NCI-H2107 treated with DMSO at 0.1 percent for 48 hours (cell line): ENCODE measurements around the gene LYSMD1.

ENCODE experiments used
- DNase-seq: peaks from one replicate; lab custom pipeline; 2025; ENCODE audit not compliant: unreplicated experiment; lab: John Stamatoyannopoulos, UW

LYSMD1 gene

DNA sequence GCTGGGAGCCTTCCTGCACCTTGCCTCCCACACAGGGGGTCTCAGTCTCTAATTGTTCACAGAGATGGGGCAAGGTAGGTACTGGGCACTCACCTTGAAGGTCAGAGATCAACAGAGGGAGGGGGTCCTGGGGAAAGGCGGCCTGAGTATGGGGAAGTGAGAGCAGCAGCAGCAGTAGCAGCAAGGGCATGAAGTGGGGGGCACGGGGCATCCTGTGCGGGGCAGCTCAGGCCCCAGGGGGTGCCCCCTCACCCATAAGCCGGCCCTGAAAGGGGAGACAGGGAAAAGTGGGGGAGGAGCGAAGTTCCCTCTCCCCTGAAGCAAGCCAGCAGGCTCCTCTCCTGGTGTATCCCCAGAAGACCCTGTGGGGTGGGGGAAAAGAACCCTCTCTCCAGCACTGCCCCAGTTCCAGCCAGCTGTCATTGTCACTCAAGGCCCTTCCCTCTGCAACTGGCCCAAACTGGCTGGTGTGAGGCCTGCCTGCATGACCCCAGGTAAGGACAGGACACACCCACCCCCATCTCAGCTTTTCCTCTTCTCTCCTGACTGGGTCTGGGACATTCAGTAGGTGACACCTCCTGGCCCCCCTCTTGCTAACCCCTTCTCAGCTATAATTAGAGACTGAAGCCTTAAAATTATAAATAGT, 23.2 kb downstream of the LYSMD1 start:
- no peak for DNase-seq

DNA sequence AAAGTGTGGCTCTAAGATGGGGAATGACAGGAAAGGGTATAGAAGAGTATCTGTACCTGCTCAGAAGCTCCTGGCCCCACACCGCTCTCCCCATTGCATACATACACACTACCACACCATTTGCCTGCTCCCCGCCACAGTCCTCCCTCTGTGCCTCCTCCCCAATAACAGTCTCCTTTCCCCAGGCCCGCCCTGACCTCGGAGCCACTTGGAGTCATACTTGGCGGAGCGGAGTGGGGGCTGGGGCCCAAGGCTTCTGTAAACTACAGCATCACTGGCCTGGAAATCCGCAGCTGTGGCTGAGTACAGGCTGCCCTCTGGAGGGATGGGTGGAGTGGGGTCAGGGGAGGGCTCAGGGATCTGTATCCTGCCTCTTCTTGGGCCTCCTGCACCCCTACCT, 27.9 kb downstream of the LYSMD1 start:
- no peak for DNase-seq

DNA sequence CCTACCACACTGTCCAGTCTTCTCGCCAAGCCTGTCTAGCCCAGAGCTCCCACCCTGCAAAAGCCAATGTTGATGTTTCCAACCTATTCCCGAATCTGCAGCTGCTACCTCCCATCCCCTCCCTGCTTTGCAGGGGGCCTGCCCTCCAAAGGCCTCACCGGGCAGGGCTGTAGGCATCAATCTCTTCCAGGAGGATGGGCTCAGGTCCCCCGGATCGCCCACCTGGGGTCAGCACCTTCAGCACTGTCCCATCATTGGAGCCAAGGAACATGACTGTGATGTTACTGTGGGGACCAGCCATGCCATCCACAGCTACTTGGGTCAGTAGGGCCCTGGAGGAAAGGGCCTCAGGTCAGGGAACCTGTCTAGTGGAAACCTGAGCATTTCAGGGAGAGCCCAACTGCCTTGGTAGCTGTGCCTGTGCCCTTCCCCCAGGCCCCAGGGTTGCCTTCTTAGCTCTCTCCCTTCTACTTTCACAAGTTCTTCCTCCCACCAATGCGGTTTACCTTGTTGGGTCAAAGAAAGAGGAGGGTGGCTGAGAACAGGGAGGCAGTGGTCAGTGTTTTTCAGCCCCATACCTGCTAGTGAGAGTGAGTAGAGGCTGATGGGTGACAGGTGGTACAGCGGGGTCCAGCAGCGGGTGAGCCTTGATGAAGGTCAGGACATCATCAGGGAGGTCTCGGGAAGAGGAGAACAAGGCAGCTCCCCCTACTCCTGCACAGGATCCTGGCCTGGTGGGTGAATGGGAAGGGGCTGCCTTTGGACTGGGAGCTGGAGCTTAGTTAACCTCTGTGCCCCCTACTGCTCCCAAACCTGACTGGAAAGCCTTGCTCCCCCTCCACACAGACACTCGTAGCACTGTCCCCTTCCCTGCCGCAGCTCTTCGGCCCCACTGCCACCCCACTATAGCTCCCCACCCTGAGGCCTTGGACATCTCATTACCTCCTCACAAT, 30.0 kb downstream of the LYSMD1 start:
- DNase-seq = no peak

DNA sequence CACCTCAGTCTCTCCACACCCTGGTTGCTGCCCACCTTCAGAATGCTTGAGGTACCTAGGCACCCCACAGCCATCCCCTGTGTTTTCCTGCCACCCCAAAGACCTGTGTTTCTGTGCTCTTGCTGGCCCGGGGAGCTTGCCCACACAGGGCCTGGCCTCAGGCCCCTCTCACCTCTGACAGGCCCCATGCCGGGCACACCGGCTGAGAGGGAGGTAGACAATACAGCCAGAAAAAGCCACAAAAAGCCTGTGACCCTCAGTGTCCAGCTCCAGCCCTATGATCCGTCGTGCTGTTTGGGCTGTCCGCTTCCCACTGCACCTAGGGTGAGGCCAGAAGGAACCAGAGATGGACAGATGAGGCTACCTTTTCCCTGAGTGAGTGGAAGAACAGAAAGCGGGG, 30.7 kb downstream of the LYSMD1 start:
- DNase-seq = no peak

DNA sequence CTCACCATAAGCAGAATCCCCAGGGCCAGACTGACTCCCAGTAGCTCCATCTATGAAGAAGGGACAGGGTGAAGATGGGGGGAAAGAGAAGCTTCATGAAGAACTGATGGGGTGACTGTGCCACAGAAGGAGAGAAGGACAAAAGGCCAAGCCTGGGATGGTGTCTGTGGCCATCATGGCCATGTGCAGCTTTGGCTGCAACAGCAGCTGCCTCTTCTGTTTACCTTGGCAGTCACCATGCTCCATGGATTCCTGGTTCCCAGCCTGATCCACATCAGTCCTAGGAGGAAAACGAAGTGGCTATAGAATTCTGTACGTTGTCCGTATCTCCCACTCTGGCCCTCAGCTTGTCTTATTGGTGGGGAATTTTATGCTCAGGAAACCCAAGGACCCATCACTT, 31.3 kb downstream of the LYSMD1 start:
- DNase-seq = no peak

DNA sequence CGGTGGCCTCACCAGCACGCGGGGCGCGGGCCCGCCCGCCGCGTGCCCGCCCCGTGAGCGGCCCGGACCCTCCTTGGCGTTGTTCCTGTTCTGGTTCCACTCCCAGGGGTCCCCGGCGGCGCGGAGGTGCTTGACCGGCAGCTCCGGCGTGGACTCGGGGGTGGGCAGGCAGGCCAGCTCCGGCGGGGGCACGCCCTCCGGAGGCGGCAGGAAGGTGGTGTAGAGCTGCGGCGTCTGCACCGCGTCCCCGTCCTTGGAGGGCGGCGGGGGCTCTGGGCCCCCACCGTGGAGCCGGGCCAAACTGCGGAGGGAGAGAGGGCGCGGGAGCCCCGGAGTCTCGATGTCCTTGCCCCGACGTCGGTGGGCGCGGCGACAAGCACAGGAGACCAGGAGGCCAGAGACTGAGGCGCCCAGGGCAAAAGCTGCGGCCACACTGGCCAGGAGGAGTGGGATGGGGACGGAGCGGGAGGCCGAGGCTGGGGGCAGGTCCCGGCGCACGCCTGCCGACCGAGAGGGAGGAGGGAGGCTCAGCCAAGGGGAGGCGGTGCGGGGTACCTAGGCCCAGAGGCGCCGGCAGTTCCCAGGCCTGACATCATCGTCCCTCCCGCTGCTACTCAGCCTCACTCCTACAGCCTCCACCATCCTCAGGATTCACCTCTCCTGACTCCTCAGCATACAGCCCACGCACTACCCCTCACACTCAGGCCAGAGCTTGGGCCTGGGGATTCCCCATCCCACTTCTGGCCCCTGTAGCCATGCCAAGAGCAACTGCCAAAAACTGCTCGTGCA, 32.5 kb downstream of the LYSMD1 start:
- no peak for DNase-seq

DNA sequence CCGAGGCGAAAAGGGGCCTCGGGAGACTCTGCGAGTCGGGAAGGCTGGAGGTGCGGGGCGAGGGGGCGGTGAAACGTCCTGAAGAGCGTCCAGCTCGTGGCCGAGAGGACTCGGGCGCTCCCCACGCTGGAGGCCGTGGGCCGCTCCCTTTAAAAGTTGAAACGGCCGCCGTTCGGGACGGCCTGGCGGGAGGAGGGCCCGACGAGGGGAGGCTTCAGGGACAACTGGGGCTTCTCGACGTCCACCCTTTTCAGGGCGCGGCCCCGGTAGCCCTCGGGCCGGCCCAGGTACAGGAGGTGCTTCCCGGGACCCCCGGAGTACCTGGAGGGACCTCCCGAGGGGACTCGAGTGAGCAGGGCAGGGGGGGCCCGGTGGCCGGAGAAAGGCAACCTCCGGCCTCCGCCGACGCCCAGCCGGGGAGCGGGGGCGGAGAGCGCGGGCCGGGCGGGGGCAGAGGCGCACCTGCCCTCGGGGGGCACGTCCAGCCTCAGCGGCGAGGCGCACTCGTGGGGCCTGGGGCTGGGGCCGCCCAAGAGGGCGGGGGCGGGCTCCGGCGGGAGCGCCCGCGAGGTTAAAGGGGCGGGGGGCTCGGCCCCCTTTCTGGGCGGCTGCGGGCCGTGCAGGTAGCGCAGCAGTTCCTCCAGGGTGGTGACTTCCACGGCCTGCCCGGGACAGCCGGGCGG, 33.2 kb downstream of the LYSMD1 start:
- no peak for DNase-seq

DNA sequence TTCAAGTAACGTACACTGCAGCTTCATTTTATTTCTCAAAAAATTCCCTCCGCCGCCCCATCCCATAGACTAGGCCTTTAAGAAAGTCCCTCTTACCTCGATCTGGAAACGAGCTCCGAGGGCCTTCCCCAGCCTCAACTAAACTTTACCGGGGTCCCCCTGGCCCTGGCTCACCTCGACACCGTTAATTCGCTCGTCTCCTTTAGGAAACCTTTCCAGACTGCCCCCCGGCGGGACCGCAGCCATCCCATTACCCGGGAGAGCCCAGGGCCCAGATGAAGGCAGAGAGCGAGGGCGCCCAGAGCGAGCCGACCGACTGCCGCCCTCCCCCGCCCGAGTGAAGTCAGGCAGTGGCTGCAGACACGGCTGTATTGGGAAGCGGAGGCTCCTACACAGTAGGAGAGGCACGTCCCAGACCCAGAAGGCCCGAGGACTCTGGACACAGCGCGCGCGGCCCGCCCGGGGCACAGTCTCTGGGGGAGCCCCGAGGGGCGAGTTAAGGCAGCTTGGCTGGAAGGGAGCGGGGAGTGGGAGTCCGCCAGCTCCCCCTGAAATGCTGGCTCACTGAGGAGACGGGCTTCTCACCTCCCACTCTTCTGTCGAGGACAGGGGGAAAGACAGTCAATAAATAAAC, 33.9 kb downstream of the LYSMD1 start:
- no peak for DNase-seq

DNA sequence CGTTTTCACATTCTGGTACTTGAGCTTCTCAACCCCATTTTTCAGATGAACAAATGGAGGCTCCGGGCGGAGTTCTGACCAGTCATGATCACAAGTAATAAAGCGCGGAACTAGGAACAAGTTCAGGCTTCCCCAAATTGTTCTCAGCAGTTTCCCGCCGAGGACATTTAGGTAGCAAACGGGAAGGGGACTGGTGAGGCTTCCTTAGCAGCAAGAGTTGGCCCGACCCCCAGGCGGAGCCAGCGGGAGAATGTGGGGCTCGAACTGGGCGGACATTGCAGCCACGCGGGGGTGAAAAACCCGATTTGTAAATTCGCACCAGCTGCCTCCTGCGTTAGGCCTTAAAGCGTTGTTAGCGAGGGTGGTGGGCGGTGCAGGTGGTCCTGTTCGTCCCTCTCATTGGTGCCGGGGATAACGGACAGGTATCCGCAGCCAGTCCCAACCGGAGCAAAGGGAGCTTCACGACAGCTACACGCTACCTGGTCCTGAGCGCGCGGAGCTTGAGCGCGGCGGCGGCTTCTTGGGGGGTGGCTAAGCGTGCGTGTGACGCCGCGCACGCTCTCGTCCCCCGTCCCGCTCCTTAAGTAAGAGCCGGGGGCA, 34.6 kb downstream of the LYSMD1 start:
- no peak for DNase-seq

DNA sequence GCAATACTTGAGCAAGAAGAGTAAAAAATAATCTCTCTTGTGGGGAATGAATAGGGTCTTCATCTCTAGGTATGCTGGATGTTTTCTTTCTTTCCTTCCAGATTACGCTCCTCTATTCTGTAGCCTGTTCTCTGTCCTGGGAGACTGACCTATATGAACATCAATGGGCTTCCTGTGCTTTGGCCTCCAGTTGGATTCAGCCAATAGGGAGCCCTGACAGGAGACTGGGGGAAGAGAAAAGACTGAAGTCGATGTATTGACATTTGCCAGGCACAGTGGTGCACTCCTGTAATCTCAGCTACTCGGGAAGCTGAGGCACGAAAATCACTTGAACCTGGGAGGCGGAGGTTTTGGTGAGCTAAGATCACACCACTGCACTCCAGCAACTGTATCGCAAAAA, 36.9 kb downstream of the LYSMD1 start:
- DNase-seq = no peak

DNA sequence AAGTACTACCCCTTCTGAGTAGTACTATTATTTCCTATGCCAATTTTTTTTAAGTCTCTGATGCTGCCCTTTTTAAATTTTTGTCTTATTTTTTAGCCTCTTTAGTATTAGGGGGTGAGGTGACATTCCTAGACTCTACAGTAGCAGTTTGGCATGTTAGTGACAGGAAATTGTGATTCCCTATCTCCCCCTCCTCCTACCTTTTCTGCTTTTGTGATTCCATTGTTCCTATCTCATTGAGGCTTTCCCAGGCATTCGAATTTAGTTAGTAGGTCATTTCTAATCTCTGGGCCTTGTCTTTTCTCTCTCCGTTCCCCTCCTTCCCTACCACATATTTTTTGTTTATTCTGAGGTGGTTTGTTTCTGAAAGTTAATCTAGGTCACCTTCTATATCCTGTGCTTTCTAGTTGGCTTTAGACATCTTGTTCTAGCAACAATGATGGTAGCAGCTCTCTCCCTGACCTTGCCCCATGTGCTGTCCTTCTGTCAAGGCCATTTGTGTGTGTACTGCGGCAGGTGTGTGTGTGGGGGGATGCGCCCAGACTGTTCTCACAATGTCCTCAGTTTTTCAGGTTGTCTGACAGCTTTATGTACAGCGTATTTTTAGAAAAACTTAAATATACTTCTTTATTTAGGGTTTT, 40.8 kb downstream of the LYSMD1 start:
- no peak for DNase-seq

DNA sequence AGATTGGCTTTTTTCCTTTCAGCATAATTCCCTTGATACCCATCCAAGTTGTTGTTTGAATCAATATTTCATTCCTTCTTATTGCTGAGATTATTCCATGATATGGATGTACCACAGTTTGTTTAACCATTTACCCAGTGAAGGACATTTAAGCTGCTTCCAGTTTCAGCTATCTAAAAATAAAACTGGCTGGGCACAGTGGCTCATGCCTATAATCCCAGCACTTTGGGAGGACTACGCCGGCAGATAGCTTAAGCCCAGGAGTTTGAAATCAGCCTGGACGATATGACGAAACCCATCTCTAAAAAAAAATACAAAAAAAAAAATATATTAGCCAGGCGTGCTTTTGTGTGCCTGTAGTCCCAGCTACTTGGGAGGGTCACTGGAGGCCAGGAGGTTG, 51.8 kb downstream of the LYSMD1 start:
- no peak for DNase-seq
